ENCODE data around the gene S100G. TPM values are rescaled to one million over a fixed set of nuclear protein-coding genes. Genes with fewer than 3 reads are reported as not detected.

The S100G gene
- polyA plus RNA-seq, 2 of the 4 experiments (the other 2 are of a cell fraction): not detected

DNA sequence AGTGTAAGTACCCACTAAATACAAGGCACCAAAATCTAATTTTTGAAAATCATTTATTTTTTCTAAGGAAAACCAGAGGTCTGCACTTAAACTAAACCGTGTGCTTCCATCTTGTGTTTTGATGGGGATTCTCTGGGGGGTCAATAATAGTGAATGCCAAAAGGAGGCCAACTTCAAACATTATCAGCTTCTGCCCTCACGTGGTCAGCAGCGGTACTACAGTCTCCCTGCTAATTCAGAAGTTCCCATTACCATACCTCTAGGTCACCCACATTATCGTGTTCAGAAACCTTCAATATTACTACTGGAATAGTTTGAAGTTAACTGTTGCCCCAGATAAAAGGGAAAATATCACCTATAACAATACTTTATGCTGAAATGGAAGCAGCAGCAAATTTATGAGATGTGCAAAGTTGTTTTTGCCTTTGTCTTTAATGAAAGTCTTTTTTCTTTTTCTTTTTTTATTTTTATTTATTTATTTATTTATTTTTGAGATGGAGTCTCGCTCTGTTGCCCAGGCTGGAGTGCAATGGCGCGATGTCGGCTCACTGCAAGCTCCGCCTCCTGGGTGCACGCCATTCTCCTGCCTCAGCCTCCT lies 45.2 kb downstream of the S100G start:
- ATAC-seq (peak; percentile 76; a peak in 5 of 6 replicates), FAIRE-seq (no peak), DNase-seq (ENCODE audit: low read depth in 1 of 2, low spot score in 1 of 2) (peak; percentile 33 to 54)
- no peak overlapping the region for H3K27ac ChIP-seq
- no peaks in the 10 kb centered on the region for H3K4me1 ChIP-seq
- ChIA-PET CTCF (interaction anchor here (0.6 to 1.9 kb wide), 11 partner anchors 9 to 587 kb away, joined by 3 to 9 read pairs (median 4); partner anchors contain the start of gene CTPS2), POLR2A (no interaction called here)
- H3K9me3 ChIP-seq: no peaks in the 10 kb centered on the region
- H3K4me2 ChIP-seq: no peak overlapping the region
- 56% methylated on average over 10 of the region's 10 CpGs for WGBS (ENCODE audit: missing lambda C conversion rate)
- no peak overlapping the region for H3K4me3 ChIP-seq
- TF ChIP-seq RAD21 (conservative IDR thresholded peaks at IDR 0.05 in 1 of 2, IDR thresholded peaks at IDR 0.05 in 1 of 2) (peak; percentile 67 to 68), SMC3 (IDR thresholded peaks at IDR 0.05) (peak; percentile 43; the same call in 2 of the 3 replicates), NR3C1 (IDR thresholded peaks at IDR 0.05) (no peak)
- TF ChIP-seq, protein P1, sequence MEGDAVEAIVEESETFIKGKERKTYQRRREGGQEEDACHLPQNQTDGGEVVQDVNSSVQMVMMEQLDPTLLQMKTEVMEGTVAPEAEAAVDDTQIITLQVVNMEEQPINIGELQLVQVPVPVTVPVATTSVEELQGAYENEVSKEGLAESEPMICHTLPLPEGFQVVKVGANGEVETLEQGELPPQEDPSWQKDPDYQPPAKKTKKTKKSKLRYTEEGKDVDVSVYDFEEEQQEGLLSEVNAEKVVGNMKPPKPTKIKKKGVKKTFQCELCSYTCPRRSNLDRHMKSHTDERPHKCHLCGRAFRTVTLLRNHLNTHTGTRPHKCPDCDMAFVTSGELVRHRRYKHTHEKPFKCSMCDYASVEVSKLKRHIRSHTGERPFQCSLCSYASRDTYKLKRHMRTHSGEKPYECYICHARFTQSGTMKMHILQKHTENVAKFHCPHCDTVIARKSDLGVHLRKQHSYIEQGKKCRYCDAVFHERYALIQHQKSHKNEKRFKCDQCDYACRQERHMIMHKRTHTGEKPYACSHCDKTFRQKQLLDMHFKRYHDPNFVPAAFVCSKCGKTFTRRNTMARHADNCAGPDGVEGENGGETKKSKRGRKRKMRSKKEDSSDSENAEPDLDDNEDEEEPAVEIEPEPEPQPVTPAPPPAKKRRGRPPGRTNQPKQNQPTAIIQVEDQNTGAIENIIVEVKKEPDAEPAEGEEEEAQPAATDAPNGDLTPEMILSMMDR (IDR thresholded peaks at IDR 0.05): peak; percentile 68

DNA sequence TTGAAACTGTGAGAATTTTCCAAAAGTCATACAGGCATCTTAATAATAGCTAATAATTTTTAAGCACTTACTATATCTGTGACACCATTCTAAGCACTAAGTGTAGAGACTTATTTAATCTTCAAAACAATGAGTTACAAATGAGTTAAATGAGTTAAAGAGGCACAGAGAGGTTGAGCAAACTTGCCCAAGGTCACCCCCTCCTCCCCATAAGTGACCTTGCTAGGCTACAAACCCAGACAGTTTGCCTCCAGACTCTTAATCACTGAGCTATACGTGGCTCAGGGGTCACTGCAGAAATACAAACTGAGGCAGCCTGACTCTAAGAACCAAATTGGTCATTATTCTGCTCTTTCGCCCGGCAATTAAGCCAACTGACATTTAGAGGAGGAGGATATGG lies 47.0 kb downstream of the S100G start:
- POLR2A ChIA-PET: interaction anchor here (1.3 kb wide), 1 partner anchor 23 kb away, joined by 4 read pairs; the partner anchor contains the start of gene SYAP1
- ATAC-seq: no peak
- 93% methylated on average over 3 of the region's 3 CpGs for WGBS (ENCODE audit: missing lambda C conversion rate)
- no peak overlapping the region for H3K4me2 ChIP-seq
- H3K27ac ChIP-seq: no peak overlapping the region
- DNase-seq (ENCODE audit: low read depth in 1 of 2, low spot score in 1 of 2): no peak
- no peaks in the 10 kb centered on the region for H3K4me1 ChIP-seq
- TF ChIP-seq KDM1A (IDR thresholded peaks at IDR 0.05; ENCODE audit: low read depth) (no peak), ZFP36 (IDR thresholded peaks at IDR 0.05; ENCODE audit: borderline replicate concordance, partially characterized antibody) (no peak), RAD21 (conservative IDR thresholded peaks at IDR 0.05 in 1 of 2, IDR thresholded peaks at IDR 0.05 in 1 of 2) (no peak), JUNB (IDR thresholded peaks at IDR 0.05) (no peak), FOXS1 (CRISPR knock-in tag; IDR thresholded peaks at IDR 0.05) (no peak), EHMT2 (IDR thresholded peaks at IDR 0.05; ENCODE audit: low read depth) (no peak), POLR2AphosphoS2 (conservative IDR thresholded peaks at IDR 0.05; ENCODE audit: low read length) (no peak), ESRRA (IDR thresholded peaks at IDR 0.05; ENCODE audit: borderline replicate concordance, low read length) (no peak), BCL3 (IDR thresholded peaks at IDR 0.05) (no peak), MYC (IDR thresholded peaks at IDR 0.05; ENCODE audit: borderline replicate concordance, low read length) (no peak), PBX3 (IDR thresholded peaks at IDR 0.05) (no peak), FOSL2 (IDR thresholded peaks at IDR 0.05) (no peak), FOSL2 (CRISPR knock-in tag; IDR thresholded peaks at IDR 0.05) (no peak), TP53 (CRISPR knock-in tag; IDR thresholded peaks at IDR 0.05) (no peak), MAFK (IDR thresholded peaks at IDR 0.05; ENCODE audit: partially characterized antibody) (no peak), REST (IDR thresholded peaks at IDR 0.05) (no peak), HDAC2 (IDR thresholded peaks at IDR 0.05) (no peak), SMC3 (IDR thresholded peaks at IDR 0.05) (no peak)
- TF ChIP-seq, protein P2, sequence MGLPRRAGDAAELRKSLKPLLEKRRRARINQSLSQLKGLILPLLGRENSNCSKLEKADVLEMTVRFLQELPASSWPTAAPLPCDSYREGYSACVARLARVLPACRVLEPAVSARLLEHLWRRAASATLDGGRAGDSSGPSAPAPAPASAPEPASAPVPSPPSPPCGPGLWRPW (IDR thresholded peaks at IDR 0.05): no peak
- CTCF ChIA-PET: interaction anchor here (0.7 to 1.1 kb wide), 3 partner anchors 47 to 252 kb away, joined by 3 read pairs; no protein-coding TSS in a partner anchor
- H3K4me3 ChIP-seq: no peak overlapping the region
- H3K9me3 ChIP-seq: no peaks in the 10 kb centered on the region
- FAIRE-seq: no peak
